NOMO-1 treated with DMSO at 0.1 percent for 48 hours (cell line): Measurements from ENCODE around the gene RESF1.
"Not testable (repeated sequence)": the region's sequence is repeated elsewhere in the genome, so short reads cannot be mapped to it uniquely, and the experiment has no call there.

Experiments
- DNase-seq: peaks from one replicate; lab custom pipeline; 2025; ENCODE audit not compliant: unreplicated experiment; lab: John Stamatoyannopoulos, UW

Gene RESF1, protein sequence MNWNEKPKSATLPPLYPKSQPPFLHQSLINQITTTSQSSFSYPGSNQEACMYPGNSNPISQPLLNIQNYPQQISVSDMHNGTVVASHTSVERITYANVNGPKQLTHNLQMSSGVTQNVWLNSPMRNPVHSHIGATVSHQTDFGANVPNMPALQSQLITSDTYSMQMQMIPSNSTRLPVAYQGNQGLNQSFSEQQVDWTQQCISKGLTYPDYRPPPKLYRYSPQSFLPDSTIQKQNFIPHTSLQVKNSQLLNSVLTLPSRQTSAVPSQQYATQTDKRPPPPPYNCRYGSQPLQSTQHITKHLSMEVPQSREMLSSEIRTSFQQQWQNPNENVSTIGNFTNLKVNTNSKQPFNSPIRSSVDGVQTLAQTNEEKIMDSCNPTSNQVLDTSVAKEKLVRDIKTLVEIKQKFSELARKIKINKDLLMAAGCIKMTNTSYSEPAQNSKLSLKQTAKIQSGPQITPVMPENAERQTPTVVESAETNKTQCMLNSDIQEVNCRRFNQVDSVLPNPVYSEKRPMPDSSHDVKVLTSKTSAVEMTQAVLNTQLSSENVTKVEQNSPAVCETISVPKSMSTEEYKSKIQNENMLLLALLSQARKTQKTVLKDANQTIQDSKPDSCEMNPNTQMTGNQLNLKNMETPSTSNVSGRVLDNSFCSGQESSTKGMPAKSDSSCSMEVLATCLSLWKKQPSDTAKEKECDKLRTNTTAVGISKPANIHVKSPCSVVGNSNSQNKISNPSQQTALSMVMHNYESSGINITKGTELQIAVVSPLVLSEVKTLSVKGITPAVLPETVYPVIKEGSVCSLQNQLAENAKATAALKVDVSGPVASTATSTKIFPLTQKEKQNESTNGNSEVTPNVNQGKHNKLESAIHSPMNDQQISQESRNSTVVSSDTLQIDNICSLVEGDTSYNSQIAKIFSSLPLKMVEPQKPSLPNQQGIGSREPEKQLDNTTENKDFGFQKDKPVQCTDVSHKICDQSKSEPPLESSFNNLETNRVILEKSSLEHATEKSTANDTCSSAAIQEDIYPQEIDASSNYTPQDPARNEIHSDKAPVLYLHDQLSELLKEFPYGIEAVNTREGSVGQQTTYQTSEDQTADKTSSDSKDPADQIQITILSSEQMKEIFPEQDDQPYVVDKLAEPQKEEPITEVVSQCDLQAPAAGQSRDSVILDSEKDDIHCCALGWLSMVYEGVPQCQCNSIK (N-terminal part only)

GRCh38 chr12:31959161-31959700 lies at the start of gene RESF1:
RESF1 (plus strand) TSS chr12:31959415; CDS start chr12:31980956, 21,541 bp downstream.
- DNase-seq = peak; percentile 82

GRCh38 chr12:31914927-31915326 lies 44.3 kb upstream of the RESF1 start:
- no peak for DNase-seq

DNA sequence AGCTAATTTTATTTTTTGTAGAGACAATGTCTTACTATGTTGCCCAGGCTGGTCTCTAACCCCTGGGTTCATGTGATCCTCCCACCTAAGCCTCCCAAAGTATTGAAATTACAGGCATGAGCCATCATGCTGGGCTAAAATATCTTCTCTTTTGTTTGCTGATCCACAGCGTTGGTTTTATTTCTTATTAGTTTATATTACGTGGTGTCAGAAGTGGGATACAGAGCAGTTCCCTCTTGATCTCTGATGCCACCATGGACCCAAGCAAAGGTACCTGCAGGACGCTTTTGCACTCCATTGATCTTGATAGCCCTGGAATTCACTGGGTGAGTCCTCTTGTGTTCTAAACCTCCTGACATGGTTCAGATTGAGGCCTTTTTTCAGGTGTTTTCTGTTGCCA lies 43.8 kb upstream of the RESF1 start:
- DNase-seq = no peak

DNA sequence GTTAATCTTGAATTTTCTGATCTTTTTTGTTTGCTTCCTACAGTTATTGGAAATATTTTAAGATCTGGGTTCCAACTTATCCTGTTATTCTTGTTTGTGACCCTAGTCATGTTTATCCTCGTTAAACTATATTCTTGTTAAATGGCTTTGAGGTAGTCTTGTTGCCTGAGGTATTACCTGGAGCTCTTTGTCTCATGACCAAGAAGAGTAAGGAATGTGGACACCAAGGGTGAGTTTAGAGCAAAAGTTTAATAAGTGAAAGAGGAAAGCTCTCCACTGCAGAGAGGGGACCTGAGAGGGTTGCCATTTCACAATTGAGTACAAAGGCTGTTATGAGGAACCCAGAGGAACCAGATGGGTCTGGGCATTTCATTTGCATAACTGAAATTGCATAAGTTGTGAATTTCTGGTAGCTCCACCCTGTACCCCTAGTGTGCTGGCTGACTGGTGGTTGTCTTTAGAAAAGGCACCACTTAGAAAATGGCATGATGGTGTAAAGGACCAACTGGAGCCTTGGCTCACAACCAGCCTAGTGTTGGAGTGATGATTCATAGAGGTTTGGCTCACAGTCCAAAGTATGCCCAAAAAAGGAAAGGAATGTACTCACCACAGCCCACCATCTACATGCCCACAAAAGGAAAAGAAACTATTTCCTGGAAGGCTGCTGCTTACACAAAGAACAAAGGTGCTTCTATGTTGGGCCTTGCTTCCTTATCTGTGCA lies 36.7 kb upstream of the RESF1 start:
- no peak for DNase-seq

DNA sequence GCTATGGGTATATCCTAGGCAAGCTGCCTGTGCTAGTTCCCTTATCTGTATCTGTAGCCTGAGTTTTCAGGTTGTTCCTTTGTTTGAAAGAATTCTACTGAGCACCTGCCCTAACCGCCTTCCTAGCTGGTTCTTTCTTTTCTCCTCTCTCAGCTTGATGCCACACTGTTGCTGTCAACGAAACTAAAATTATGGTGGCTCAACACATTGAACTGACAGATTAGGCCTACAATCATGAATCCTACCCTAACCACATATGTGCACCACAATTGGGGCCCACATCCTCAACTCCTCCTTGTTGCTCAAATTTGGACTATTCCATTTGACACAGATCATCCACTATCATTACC lies 36.2 kb upstream of the RESF1 start:
- DNase-seq = no peak

DNA sequence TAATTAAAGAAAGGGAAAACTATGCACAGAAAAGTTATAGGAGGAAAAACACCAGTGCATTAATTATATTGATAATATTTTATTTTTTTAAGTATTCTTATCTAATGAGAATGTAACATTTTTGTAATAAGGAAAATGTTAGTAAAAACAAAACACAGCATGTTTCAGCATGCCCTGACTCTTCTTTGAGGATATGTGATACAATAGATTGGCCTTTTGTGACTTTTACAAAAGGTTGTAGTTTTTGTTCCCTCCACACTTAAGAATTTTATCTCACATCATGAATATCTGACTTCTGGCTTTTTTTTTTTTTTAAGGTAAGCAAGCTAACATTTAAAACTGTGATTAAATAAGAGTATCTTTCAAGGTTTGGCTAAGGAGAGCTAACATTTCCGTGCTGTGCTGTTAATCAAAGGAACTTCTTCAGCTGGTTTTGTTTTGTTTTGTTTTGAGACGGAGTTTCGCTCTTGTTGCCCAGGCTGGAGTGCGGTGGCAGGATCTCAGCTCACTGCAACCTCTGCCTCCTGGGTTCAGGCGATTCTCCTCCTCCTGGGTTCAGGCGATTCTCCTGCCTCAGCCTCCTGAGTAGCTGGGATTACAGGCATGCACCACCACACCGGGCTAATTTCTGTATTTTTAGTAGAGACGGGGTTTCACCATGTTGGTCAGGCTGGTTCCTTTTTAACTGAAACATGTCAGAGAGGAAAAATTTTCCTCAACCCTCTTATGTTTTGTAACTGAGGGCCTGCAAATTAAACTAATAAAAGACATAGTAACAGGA lies 30.8 kb upstream of the RESF1 start:
- no peak for DNase-seq

DNA sequence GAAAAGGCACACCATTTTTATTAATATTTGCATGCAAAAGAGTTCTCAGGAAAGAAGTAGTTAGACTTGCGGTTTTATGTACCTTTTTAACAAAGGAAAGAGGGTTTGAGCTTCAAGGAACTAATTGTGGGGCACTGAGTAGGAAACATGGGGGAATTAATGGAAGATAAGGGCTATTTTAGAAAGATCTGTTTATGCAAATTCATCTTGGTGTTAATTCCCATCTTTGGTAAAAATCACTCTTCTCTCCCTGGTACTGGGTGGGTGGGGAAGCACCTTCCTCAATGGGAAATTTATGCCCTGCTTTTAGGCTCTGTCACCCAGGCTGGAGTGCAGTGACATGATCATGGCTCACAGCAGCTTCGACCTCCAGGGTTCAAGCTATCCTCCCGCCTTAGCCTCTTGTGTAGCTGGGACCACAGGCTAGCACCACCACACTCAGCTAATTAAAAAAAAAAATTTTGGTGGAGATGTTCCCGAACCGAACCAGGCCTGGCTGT lies 30.1 kb upstream of the RESF1 start:
- no peak for DNase-seq

DNA sequence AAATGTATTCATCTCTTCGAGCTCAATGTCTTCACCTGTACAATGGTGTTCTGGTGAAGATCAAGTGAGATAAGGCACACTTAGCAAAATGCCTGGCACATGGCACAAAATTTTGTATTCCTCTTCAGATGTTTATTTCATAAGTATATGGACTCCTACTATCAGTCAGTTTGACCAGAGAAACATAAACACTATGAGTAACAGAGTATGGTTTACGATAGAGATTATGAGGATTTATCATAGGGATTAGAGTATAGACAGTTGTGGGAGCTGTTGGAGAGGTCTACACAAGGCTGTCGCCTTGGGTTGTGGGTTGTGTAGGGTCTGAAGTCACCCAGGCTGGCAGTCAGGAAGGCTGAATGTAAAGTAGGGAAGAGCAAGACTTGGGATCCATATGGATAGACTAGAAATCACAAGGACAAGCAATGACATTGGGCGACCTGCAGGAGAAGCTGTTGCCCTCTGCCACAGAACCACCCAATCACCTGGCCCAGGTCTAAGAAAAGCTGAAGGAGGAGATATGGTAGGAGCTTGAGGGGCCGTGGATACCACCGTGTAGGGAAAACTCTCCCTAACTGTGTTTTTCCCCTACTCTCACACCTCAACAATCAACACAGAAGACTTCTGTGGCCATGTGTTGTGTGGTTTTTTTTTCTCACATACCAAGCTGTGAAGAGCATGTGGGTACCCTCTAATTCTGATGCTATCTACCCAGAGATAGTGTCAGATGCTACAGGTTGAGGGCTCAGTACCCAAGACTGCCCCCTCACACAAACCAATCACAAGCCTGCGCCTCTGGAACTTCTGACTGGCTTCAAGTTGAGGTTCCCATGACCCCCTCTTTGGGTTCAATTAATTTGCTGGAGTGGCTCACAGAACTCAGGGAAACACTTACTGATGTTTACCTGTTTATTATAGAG lies 27.2 kb upstream of the RESF1 start:
- no peak for DNase-seq

GRCh38 chr12:31944299-31944698 lies 14.9 kb upstream of the RESF1 start:
- no peak for DNase-seq

GRCh38 chr12:31947971-31948370 lies 11.2 kb upstream of the RESF1 start:
- DNase-seq = no peak

GRCh38 chr12:31948697-31949359 lies 10.4 kb upstream of the RESF1 start:
- DNase-seq = not testable (repeated sequence)

- no peak for DNase-seq
Measured at GRCh38 chr12:31950088-31950487, 9.1 kb upstream of the RESF1 start.

- no peak for DNase-seq
Measured at GRCh38 chr12:31950492-31950891, 8.7 kb upstream of the RESF1 start.

DNA sequence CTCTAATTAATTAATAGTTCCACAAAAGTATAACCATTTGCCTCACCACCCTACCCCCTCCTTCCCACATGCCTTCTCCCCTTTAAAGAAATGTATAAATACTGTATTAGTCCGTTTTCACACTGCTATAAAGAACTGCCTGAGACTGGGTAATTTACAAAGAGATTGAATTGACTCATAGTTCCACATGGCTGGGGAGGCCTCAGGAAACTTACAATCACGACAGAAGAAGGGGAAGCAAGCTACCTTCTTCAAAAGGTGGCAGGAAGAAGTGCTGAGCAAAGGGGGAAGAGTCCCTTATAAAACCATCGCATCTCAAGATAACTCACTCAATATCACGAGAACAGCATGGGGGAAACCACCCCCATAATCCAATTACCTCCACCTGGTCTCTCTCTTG lies 8.2 kb upstream of the RESF1 start:
- no peak for DNase-seq

DNA sequence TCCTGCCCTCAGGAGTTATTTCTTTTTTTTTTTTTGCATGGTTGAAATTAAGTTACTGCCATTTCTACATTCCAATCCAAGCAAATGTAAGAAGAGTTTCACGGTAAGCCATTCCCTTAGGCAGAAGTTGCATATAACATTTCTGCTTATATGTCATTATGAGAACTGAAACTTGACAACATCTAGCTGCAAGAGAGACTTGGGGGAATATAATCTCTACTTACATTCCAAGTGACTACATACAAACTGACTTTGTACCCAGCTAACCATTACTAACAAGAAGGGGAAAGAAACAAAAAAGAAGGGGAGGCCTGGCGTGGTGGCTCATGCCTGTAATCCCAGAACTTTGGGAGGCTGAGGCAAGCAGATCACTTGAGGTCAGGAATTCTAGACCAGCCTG lies 7.3 kb upstream of the RESF1 start:
- DNase-seq = no peak

- DNase-seq = no peak
Measured at GRCh38 chr12:31952418-31952817, 6.8 kb upstream of the RESF1 start.

DNA sequence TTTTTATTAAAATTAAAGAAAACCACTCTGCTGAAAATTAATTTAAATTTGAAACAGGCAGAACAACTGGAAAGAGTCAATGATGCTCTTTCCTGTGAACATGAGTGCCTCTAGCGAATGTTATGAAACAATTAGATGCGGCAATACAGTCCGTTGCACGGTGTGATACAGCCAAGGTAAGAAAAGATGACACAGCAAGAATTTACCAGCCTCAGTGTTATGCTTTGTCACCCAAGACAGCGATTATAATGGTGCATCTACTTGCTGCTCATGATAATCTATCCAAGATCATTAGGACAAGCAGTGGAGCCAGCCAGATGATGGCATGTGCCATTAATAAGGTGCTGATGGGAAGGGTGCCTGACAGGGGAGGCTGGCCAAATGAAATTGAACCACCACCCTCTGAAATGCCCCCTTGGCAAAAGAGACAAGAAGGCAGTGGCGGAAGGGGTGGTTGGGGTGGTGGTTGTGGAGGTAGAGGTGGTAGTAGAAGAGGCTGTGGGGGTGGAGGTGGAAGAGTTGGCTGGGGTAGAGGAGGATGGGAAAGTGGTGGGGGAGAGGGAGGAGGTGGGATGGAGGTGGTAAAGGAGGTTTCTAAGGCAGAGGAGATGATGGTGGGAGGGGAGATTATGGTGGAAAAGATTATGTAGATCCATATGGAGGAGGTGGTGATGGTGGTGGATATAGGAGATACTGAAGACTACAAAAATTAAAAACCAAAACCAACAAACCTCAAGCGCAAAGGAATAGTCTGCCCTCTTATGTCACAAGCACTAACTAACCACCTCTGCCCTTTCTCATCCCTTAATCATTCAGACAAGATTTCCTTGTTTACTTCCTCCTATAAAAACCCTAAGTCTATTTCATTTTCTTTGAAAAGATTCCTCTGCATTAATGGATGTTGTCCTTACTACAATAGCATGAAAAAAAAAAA lies 4.0 kb upstream of the RESF1 start:
- DNase-seq = no peak
